Glutamatergic neuron (in vitro differentiated cells): ENCODE measurements around the gene ATP1B2. TPM values are rescaled to one million over a fixed set of nuclear protein-coding genes. Genes with fewer than 3 reads are reported as not detected.

Source experiments
- DNase-seq: peaks from one replicate; pipeline ENCODE4 v3.0.0; 2022
- H3K27ac Mint-ChIP-seq: one replicate; pipeline ENCODE4 v1.8.0; 2020; ENCODE audit warnings: mild to moderate bottlenecking, mixed read lengths, inconsistent platforms; ENCODE audit not compliant: unreplicated experiment
- H3K27me3 Mint-ChIP-seq: one replicate; pipeline ENCODE4 v1.8.0; 2020; ENCODE audit warnings: mild to moderate bottlenecking, moderate library complexity, mixed read lengths, inconsistent platforms; ENCODE audit not compliant: unreplicated experiment
- H3K36me3 Mint-ChIP-seq: one replicate; pipeline ENCODE4 v1.8.0; 2020; ENCODE audit warnings: mild to moderate bottlenecking, mixed read lengths, inconsistent platforms; ENCODE audit not compliant: unreplicated experiment
- H3K4me1 Mint-ChIP-seq: one replicate; pipeline ENCODE4 v1.8.0; 2020; ENCODE audit warnings: mild to moderate bottlenecking, low read depth, mixed read lengths, inconsistent platforms; ENCODE audit not compliant: unreplicated experiment
- H3K4me3 Mint-ChIP-seq: one replicate; pipeline ENCODE4 v1.8.0; 2020; ENCODE audit warnings: mild to moderate bottlenecking, mixed read lengths, inconsistent platforms; ENCODE audit not compliant: unreplicated experiment
- H3K9me3 Mint-ChIP-seq: one replicate; pipeline ENCODE4 v1.8.0; 2020; ENCODE audit warnings: mild to moderate bottlenecking, moderate library complexity, mixed read lengths, inconsistent platforms; ENCODE audit not compliant: unreplicated experiment
- total RNA-seq: library from RNA; stranded (reverse); fragmentation: NEBNext Ultra II Directional; extraction: Animal tissue kit (Norgen Biotek cat#: 25700); gene quantifications from one replicate; pipeline ENCODE4 v1.2.1, GENCODE V29; 2021; ENCODE audit not compliant: unreplicated experiment
- TF ChIP-seq, protein P1 (sequence below): fragments of 200-600 bp; sonication (generic); IDR thresholded peaks from one replicate; pipeline ENCODE4 v1.5.0; 2021; ENCODE audit not compliant: partially characterized antibody, unreplicated experiment

ATP1B2 gene
- total RNA-seq, 1 donor from 2014 or later: 11.3 TPM

- no peaks in the 10 kb centered on the region for H3K4me1 Mint-ChIP-seq
- H3K36me3 Mint-ChIP-seq: no peaks in the 10 kb centered on the region
- no peak overlapping the region for H3K4me3 Mint-ChIP-seq
- TF ChIP-seq, protein P1, sequence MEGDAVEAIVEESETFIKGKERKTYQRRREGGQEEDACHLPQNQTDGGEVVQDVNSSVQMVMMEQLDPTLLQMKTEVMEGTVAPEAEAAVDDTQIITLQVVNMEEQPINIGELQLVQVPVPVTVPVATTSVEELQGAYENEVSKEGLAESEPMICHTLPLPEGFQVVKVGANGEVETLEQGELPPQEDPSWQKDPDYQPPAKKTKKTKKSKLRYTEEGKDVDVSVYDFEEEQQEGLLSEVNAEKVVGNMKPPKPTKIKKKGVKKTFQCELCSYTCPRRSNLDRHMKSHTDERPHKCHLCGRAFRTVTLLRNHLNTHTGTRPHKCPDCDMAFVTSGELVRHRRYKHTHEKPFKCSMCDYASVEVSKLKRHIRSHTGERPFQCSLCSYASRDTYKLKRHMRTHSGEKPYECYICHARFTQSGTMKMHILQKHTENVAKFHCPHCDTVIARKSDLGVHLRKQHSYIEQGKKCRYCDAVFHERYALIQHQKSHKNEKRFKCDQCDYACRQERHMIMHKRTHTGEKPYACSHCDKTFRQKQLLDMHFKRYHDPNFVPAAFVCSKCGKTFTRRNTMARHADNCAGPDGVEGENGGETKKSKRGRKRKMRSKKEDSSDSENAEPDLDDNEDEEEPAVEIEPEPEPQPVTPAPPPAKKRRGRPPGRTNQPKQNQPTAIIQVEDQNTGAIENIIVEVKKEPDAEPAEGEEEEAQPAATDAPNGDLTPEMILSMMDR: no peak
- DNase-seq: no peak
- no peak overlapping the region for H3K27ac Mint-ChIP-seq
- peaks cover 2% of the 10 kb centered on the region for H3K27me3 Mint-ChIP-seq
- H3K9me3 Mint-ChIP-seq: no peaks in the 10 kb centered on the region
These were observed 17.1 kb downstream of the ATP1B2 start for GRCh38 chr17:7667656-7668406.

GRCh38 chr17:7668482-7668881, 17.8 kb downstream of the ATP1B2 start:
- Mint-ChIP-seq H3K36me3 (peaks cover 3% of the 10 kb centered on the region), H3K4me3 (no peak overlapping the region), H3K27me3 (peaks cover 2% of the 10 kb centered on the region), H3K4me1 (no peaks in the 10 kb centered on the region), H3K9me3 (no peaks in the 10 kb centered on the region), H3K27ac (no peak overlapping the region)
- TF ChIP-seq, protein P1: no peak
- no peak for DNase-seq

- Mint-ChIP-seq H3K27ac (no peak overlapping the region), H3K9me3 (no peaks in the 10 kb centered on the region), H3K4me1 (no peaks in the 10 kb centered on the region), H3K36me3 (peaks cover 10% of the 10 kb centered on the region), H3K4me3 (no peak overlapping the region), H3K27me3 (peaks cover 2% of the 10 kb centered on the region)
- TF ChIP-seq, protein P1: peak; percentile 76
- DNase-seq: peak; percentile 45
These were observed 22.5 kb downstream of the ATP1B2 start for GRCh38 chr17:7673239-7673638.

GRCh38 chr17:7674934-7675333, 24.2 kb downstream of the ATP1B2 start:
- Mint-ChIP-seq H3K36me3 (peaks cover 10% of the 10 kb centered on the region), H3K27ac (no peak overlapping the region)
- TF ChIP-seq, protein P1: no peak

GRCh38 chr17:7676533-7676932, 25.8 kb downstream of the ATP1B2 start:
- H3K9me3 Mint-ChIP-seq: no peaks in the 10 kb centered on the region
- no peak overlapping the region for H3K27ac Mint-ChIP-seq
- peaks cover 10% of the 10 kb centered on the region for H3K36me3 Mint-ChIP-seq
- no peak for DNase-seq
- H3K4me3 Mint-ChIP-seq: no peak overlapping the region
- no peaks in the 10 kb centered on the region for H3K4me1 Mint-ChIP-seq
- H3K27me3 Mint-ChIP-seq: peaks cover 2% of the 10 kb centered on the region
- TF ChIP-seq, protein P1: no peak

More at GRCh38 chr17:7674934-7675333, 24.2 kb downstream of the ATP1B2 start:
- H3K4me1 Mint-ChIP-seq: no peaks in the 10 kb centered on the region
- no peak overlapping the region for H3K4me3 Mint-ChIP-seq
- peaks cover 2% of the 10 kb centered on the region for H3K27me3 Mint-ChIP-seq
- H3K9me3 Mint-ChIP-seq: no peaks in the 10 kb centered on the region
- DNase-seq: no peak
